Neural progenitor cell (in vitro differentiated cells): ENCODE measurements around the gene SH3BGR. TPM values are rescaled to one million over a fixed set of nuclear protein-coding genes. Genes with fewer than 3 reads are reported as not detected.

ENCODE experiments used
- DNase-seq: peaks from one replicate; pipeline ENCODE4 v3.0.0-alpha.2; 2016; ENCODE audit warnings: low spot score
- H2AFZ ChIP-seq: fragments of 200-600 bp; sonication (generic); replicated peaks from 2 replicates; pipeline ENCODE4 v1.6.1; 2016; ENCODE audit warnings: antibody characterized with exemption
- H3F3A ChIP-seq: fragments of 200-600 bp; sonication (generic); 2 replicates; pipeline ENCODE4 v1.6.1; 2016; ENCODE audit warnings: antibody characterized with exemption, low read depth
- H3K27ac ChIP-seq: fragments of 200-600 bp; sonication (generic); 2 replicates; pipeline ENCODE4 v1.5.1; 2016; ENCODE audit warnings: mild to moderate bottlenecking
- H3K27me3 ChIP-seq: fragments of 200-600 bp; sonication (generic); 2 replicates; pipeline ENCODE4 v1.6.1; 2016; ENCODE audit warnings: mild to moderate bottlenecking, moderate library complexity
- H3K36me3 ChIP-seq: fragments of 200-600 bp; sonication (generic); 2 replicates; pipeline ENCODE4 v1.5.1; 2016
- H3K4me1 ChIP-seq: fragments of 200-600 bp; sonication (generic); 2 replicates; pipeline ENCODE4 v1.6.1; 2016; ENCODE audit warnings: mixed run types
- H3K4me2 ChIP-seq: fragments of 200-600 bp; sonication (generic); 2 replicates; pipeline ENCODE4 v1.6.1; 2016
- H3K4me3 ChIP-seq: fragments of 200-600 bp; sonication (generic); 2 replicates; pipeline ENCODE4 v1.5.1; 2016
- H3K79me2 ChIP-seq: fragments of 200-600 bp; sonication (generic); 2 replicates; pipeline ENCODE4 v1.6.1; 2016; ENCODE audit warnings: low read depth
- H3K9ac ChIP-seq: fragments of 200-600 bp; sonication (generic); 2 replicates; pipeline ENCODE4 v1.6.1; 2016
- H3K9me3 ChIP-seq: fragments of 200-600 bp; sonication (generic); 2 replicates; pipeline ENCODE4 v1.5.1; 2016; ENCODE audit warnings: low read depth
- H4K20me1 ChIP-seq: fragments of 200-600 bp; sonication (generic); 2 replicates; pipeline ENCODE4 v1.6.1; 2016; ENCODE audit warnings: low read depth
- H3K27ac Mint-ChIP-seq: 3 replicates; pipeline ENCODE4 v1.8.0; 2021; ENCODE audit warnings: mixed read lengths
- H3K27me3 Mint-ChIP-seq: 2 replicates; pipeline ENCODE4 v1.8.0; 2022; ENCODE audit warnings: low read depth, mild to moderate bottlenecking, inconsistent platforms, moderate library complexity, mixed read lengths; ENCODE audit not compliant: insufficient read depth
- H3K36me3 Mint-ChIP-seq: 3 replicates; pipeline ENCODE4 v1.8.0; 2021; ENCODE audit warnings: mixed read lengths
- H3K4me1 Mint-ChIP-seq: 3 replicates; pipeline ENCODE4 v1.8.0; 2021; ENCODE audit warnings: mixed read lengths
- H3K4me3 Mint-ChIP-seq: 3 replicates; pipeline ENCODE4 v1.8.0; 2021; ENCODE audit warnings: mild to moderate bottlenecking, moderate library complexity, mixed read lengths
- H3K9me3 Mint-ChIP-seq: 3 replicates; pipeline ENCODE4 v1.8.0; 2020; ENCODE audit warnings: mixed read lengths
- CTCF ChIP-seq: fragments of 200-600 bp; sonication (generic); IDR thresholded peaks from 2 replicates; pipeline ENCODE4 v1.5.1; 2017; ENCODE audit warnings: antibody characterized with exemption, mild to moderate bottlenecking
- EZH2 ChIP-seq: fragments of 200-600 bp; sonication (generic); IDR thresholded peaks from 2 replicates; pipeline ENCODE4 v1.6.1; 2017; ENCODE audit warnings: antibody characterized with exemption, mild to moderate bottlenecking, moderate library complexity
- EZH2phosphoT487 ChIP-seq: fragments of 200-600 bp; sonication (generic); IDR thresholded peaks from 2 replicates; pipeline ENCODE4 v1.6.1; 2017; ENCODE audit warnings: antibody characterized with exemption
- total RNA-seq: library from RNA; depleted of rRNA; stranded (reverse); fragments of >200 nt; gene quantifications from 2 replicates; pipeline ENCODE4 v1.2.3, GENCODE V29; 2015; ENCODE audit warnings: low replicate concordance

Gene SH3BGR
- total RNA-seq, 1 donor from 2014 or later = 12.2 TPM

GRCh38 chr21:39531064-39531463 lies 79.3 kb downstream of the SH3BGR start:
- TF ChIP-seq EZH2phosphoT487 = no peak
- TF ChIP-seq CTCF = no peak
- no peak for TF ChIP-seq EZH2
- Histone ChIP-seq H4K20me1 (no peaks in the 10 kb centered on the region), H3K27ac (peak overlapping the region; percentile 21), H3K4me3 (no peak overlapping the region), H3K9me3 (no peaks in the 10 kb centered on the region), H3K4me1 (peaks cover 22% of the 10 kb centered on the region), H3K9ac (no peak overlapping the region), H3K4me2 (peak overlapping the region; percentile 25), H3K36me3 (no peaks in the 10 kb centered on the region), H2AFZ (peak overlapping the region; percentile 24), H3F3A (peaks cover 8% of the 10 kb centered on the region), H3K27me3 (no peaks in the 10 kb centered on the region), H3K79me2 (no peaks in the 10 kb centered on the region)
- peaks cover 5% of the 10 kb centered on the region for H3K27me3 Mint-ChIP-seq
- no peak overlapping the region for H3K4me3 Mint-ChIP-seq
- peak; percentile 71 for DNase-seq
- H3K9me3 Mint-ChIP-seq = no peaks in the 10 kb centered on the region
- H3K4me1 Mint-ChIP-seq = peaks cover 24% of the 10 kb centered on the region
- no peak overlapping the region for H3K27ac Mint-ChIP-seq
- H3K36me3 Mint-ChIP-seq = no peaks in the 10 kb centered on the region

- Histone ChIP-seq H2AFZ (no peak overlapping the region), H3K4me3 (no peak overlapping the region), H3K27ac (no peak overlapping the region), H3K4me2 (no peak overlapping the region), H3K9me3 (no peaks in the 10 kb centered on the region), H3K27me3 (no peaks in the 10 kb centered on the region), H4K20me1 (no peaks in the 10 kb centered on the region), H3F3A (peaks cover 8% of the 10 kb centered on the region), H3K36me3 (no peaks in the 10 kb centered on the region), H3K9ac (no peak overlapping the region), H3K79me2 (no peaks in the 10 kb centered on the region), H3K4me1 (peaks cover 22% of the 10 kb centered on the region)
- no peak for DNase-seq
- peaks cover 24% of the 10 kb centered on the region for H3K4me1 Mint-ChIP-seq
- no peak overlapping the region for H3K27ac Mint-ChIP-seq
- no peaks in the 10 kb centered on the region for H3K36me3 Mint-ChIP-seq
- TF ChIP-seq EZH2 (no peak), EZH2phosphoT487 (no peak), CTCF (no peak)
- H3K27me3 Mint-ChIP-seq = peaks cover 5% of the 10 kb centered on the region
- no peaks in the 10 kb centered on the region for H3K9me3 Mint-ChIP-seq
- no peak overlapping the region for H3K4me3 Mint-ChIP-seq
These were observed 80.1 kb downstream of the SH3BGR start for GRCh38 chr21:39531840-39532239.

- Histone ChIP-seq H3F3A (peaks cover 8% of the 10 kb centered on the region), H3K4me1 (peaks cover 18% of the 10 kb centered on the region), H4K20me1 (no peaks in the 10 kb centered on the region), H2AFZ (no peak overlapping the region), H3K9me3 (no peaks in the 10 kb centered on the region), H3K4me2 (no peak overlapping the region), H3K4me3 (no peak overlapping the region), H3K36me3 (no peaks in the 10 kb centered on the region), H3K79me2 (no peaks in the 10 kb centered on the region), H3K27me3 (no peaks in the 10 kb centered on the region), H3K9ac (no peak overlapping the region), H3K27ac (no peak overlapping the region)
- no peaks in the 10 kb centered on the region for H3K36me3 Mint-ChIP-seq
- peaks cover 4% of the 10 kb centered on the region for H3K9me3 Mint-ChIP-seq
- peaks cover 32% of the 10 kb centered on the region for H3K4me1 Mint-ChIP-seq
- H3K27ac Mint-ChIP-seq = no peak overlapping the region
- DNase-seq = no peak
- no peak for TF ChIP-seq CTCF
- TF ChIP-seq EZH2phosphoT487 = no peak
- peaks cover 5% of the 10 kb centered on the region for H3K27me3 Mint-ChIP-seq
- H3K4me3 Mint-ChIP-seq = no peak overlapping the region
These were observed 82.0 kb downstream of the SH3BGR start for GRCh38 chr21:39533545-39534380.
